HTR-8/SVneo (cell line): ENCODE results near the gene THSD4.

Source experiments
- DNase-seq: peaks from one replicate; pipeline ENCODE4 v3.0.0; 2011; ENCODE audit warnings: low spot score, mixed read lengths; ENCODE audit not compliant: insufficient read length
- FAIRE-seq: peaks from 2 replicates; lab custom pipeline; 2011; peaks lifted over from hg19 to GRCh38; lab: Jason Lieb, UNC

Gene THSD4

DNA sequence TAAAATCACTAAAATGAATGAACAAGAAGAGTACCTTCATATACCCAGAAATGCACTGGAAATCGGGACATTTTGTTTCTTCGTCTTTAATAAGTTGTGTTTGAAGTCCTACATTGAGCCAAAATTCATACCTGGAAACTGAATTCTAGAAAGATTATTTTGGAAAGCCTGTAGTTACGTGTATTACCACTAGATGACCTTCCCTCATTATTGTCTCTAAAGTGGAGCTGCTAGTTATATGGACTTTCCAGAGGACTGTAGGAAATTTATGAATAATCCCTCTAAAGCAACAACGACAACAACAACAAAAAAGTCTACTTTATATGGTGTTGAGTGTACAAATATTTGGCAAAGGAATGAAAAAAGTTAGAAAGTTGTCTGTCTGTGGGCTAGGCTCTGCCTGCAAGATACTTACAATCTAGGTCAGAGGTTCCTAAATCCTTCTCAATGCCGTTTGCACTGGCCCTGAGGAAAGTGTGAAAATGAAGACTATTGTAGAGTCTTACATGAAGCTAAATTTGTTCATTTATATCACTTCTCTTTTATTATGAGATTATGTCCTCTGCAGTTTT is 460.3 kb downstream of the THSD4 start:
- FAIRE-seq (peak; percentile 26), DNase-seq (no peak)

DNA sequence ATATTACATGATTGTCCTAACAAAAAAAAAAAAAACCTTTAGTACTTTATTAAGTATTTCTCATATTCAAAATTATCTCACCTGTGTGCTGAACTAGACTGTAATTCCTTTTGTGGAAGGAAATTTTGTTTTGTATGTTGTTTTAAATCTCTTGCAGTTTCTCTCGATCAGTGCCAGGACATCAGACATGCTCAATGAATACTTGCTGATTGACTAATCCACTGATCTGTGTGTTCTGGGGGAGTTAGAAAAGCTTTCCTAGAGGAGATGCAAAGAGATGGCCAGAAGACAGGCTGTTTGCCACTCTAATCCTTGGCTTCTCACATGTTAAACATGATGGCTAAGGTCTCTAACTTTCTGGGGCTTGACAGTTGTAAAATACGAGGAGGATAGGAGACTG is 461.8 kb downstream of the THSD4 start:
- no peak for DNase-seq
- no peak for FAIRE-seq

DNA sequence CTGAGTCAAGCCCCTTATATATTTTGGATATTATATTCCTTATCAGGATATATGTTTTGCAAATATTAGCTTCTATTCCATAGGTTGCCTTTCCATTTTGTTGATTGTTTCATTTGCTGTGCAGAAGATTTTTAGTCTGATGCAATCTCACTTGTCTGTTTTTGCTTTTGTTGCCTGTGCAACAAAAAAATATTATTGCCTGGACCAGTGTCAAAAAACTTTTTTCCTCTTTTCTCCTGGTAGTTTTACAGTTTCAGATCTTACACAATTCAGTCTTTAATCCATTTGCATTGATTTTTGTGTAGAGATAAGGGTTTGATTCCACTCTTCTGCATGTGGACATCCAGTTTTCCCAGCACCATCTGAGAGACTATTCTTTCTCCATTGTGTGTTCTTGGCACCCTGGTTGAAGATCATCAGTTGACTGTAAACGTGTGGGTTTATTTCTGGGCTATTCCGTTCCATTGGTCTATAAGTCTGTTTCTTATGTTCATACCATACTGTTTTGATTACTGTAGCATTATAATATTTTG is 466.2 kb downstream of the THSD4 start:
- DNase-seq (no peak), FAIRE-seq (no peak)

DNA sequence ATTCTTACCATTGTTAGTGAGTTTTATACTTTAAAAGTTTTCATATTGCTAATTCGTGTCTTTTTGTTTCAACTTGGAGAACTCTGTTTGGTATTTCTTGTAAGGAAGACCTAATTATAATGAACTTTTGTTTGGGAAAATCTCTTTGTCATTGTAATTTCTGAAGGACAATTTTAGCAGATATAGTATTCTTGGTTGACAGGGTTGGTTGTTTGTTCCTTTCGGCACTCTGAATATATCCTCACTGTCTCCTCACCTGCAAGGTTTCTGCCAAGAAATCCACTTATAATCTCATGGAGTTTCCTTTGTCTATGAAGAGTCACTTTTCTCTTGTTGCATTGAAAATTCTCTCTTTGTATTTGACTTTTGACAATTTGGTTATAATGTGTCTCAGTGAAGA is 469.9 kb downstream of the THSD4 start:
- no peak for FAIRE-seq
- no peak for DNase-seq

DNA sequence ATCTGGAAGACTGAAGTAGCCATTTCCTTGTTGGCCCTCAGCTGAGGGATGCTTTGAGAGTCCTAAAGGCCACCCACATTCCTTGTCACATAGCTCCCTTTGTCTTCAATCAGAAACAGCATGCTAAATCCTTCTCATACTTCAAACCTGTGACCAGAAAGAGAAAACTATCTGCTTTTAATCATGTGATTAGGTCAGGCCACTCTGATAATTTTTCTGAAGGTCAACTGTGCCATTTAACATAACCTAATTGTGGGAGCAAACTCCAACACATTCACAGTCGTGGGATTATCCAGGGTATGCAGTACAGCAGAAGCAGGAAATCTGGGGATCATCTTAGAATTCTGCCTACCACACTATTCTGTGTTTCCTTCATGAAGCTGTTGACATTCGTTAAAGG is 471.2 kb downstream of the THSD4 start:
- DNase-seq: no peak

DNA sequence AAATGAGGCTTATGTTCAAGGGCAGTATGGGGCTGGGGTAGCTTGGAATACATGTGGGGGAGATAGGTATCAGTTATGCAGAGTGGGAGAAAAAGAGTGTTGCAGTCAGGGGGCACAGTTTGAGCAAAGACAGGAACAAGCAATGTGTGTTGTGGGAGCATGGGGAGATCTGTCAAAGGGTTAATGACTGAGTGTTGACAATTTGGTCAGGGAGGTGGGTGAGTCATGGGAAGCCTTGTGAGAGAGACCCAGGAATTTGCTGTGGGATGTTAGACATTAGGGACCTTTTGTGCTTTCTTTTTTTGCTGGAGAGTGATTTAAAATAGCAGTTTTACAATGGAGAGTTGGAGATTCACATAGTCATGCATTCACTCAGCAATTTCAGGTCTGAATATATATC is 473.5 kb downstream of the THSD4 start:
- peak; percentile 89 for FAIRE-seq

More for the DNA sequence above, 471.2 kb downstream of the THSD4 start:
- FAIRE-seq: no peak

DNA sequence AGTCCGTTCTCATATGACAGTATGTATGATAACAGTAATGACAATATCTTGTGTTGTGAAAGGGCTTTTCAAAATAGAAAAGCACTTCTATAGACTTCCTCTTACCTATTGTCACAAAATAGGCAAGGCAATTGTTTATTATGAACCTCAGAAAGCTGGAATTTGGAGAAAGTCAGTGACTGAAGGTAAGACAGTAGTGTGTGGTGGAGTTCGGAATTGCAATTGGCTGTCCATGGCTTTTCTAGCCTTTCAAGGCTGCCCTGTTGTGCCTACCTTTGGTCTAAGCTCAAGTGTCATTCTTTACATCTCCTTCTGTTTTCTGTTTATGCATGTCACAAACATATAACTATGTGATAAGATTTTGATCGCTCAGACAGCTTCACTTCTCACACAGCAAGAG is 475.8 kb downstream of the THSD4 start:
- DNase-seq: no peak

More for the DNA sequence above, 473.5 kb downstream of the THSD4 start:
- DNase-seq: peak; percentile 72

DNA sequence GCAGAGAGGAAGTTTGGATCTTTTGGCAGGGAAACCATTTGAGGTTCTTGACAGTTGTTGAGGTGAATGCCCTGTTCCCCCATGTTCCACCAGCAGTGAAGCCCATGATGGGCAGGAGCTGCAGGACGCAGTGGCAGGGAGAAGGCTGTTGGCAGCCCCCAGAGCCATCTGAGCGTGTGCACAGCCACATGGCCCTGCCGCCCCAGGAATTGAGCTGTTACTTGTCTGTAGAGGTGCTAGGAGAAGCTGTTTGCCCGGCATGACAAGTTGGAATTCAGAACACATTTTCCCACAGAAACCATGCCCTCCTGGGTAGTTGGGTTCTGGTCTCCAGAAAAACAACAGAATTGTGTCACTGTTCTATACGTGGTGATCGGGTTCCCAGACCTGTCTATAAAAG is 476.9 kb downstream of the THSD4 start:
- DNase-seq: no peak

More for the DNA sequence above, 475.8 kb downstream of the THSD4 start:
- FAIRE-seq: no peak

DNA sequence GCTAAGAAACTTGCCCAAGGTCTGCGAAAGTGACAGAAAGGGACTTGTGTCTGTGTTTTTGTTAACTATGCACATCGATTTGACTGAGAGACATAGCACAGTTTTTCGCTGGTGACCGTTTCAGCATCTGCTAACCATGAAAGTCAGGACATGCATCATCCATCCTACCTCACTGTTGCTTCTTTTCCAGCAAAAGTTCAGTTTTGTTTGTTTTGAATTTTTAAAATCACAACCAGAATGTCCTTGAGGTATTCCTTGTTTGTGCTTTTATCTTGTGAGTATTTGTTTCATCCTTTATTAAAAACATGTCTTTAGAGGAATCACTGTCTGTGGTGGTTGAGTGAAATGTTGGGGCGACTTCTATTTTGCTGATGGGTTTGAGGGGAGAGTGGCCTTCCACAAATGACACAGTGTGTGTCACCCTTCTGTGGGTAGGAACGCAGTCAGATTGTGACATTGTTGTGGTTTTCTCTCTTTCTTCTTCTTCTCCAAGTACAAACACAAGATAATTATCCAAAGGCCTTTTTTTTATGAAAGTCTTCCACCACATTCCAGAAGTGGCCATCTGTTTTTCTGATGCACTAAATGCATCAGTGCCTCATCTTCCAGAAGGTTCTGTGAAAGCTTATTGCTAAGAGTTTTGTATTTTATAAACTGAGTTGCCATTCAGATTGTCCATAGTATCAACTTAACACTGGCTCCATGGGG is 480.7 kb downstream of the THSD4 start:
- peak; percentile 23 for FAIRE-seq
- DNase-seq: no peak

More for the DNA sequence above, 476.9 kb downstream of the THSD4 start:
- FAIRE-seq: no peak

DNA sequence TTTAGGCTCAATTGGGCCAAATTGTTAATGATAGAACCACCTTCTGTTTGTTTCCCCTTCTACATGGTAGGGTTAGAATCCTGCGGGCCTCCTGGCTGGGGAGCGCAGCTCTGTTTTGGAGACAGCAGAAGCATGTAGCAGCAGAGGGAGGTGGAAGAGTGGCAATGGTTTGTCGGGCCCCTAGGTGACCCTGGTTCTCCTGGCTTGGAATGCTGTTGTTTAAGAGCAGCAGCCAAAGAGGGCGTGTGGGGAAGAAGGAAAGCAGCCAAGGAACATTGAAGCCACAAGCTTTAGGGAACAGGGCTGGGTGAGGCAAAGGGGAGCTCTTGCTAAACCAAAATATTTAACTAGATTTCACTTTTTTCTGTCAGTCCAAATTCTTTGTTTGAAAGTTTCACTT is 481.4 kb downstream of the THSD4 start:
- FAIRE-seq: no peak

DNA sequence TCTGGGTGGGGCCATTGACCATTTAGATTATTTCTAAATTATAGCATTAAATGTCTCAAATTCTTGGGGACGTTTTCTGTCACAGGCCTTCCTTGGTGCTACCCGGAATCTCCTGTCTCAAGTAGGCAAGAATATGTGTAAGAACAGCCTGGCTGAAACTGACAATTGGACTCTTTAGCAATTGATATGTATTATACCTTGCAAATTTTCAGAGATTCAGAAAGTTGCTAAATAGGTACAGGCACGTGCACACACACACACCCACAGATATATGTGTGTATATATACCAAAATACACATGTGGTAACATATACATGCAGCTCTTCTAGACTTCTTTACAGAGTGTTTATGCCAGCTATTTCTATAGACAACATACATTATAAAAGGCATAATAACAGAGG is 481.9 kb downstream of the THSD4 start:
- DNase-seq (no peak), FAIRE-seq (no peak)

More for the DNA sequence above, 481.4 kb downstream of the THSD4 start:
- DNase-seq: no peak

DNA sequence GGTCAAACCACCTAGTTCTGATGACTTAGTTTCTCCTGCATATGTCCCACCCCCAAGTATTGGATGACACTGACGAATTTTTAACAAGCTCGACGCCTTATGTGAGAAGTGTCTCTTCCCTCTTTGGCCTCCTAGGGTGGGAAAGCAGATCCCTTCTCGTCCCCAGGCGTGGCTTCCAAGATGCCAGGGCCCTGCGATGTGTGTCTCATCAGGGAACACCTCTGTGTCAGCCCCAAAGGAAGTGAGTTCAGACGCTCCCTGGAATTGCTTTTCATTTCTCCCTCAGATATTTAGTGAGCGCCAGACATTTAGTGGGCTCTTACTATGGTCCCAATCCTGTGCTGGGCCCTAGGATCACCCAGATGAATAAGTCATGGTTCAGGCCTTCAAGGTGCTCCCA is 482.4 kb downstream of the THSD4 start:
- no peak for DNase-seq
- no peak for FAIRE-seq

DNA sequence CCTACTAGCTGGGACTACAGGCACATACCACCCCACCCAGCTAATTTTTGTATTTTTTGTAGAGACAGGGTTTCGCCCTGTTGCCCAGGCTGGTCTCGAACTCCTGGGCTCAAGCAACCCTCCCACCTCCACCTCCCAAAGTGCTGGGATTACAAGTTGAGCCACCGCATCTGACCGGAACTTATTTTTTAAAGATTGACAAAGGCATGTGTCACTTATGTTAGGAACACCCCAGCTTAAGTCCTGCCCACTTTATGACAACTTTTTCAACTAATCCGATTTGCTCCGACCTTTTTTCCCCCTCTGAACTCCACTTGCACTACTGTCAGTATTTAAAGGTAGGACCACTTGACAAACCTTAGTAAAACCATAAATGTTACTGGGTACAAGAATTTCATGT is 483.5 kb downstream of the THSD4 start:
- FAIRE-seq: no peak

DNA sequence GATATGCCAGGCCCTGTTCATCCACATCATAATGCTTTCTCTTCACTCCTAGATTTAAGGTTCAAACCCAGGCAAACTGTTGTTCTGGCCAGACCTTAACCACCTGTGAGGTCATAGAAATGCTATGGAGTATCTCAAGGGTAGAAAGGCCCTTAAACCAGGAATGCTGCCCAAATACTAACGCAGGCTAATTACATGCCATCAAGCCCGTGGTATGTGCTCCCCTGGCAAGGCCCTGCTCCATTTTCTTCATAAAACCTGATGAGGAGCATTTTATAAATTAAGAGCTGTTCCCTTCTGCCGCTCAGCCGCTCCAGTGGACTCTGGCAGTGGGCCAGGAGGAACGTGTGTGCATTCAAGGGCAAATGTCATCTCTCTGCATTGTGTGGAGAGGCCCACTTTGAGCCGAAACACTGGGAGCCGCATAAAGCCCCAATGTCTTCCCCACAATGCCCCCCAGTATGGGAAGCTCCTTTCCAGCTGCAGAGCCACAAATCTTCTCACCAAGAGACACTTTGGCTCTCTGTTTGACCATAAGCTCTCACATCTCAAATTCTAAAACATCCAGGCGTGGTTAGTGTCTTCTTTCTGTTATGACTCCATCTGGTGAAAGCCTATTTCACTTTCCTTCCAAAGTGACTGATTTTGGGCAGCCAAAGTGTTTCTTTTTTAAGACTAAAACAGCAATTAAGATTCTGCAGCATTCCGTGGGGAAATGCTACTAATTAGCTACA is 484.3 kb downstream of the THSD4 start:
- FAIRE-seq (no peak), DNase-seq (no peak)

More for the DNA sequence above, 483.5 kb downstream of the THSD4 start:
- DNase-seq: no peak

DNA sequence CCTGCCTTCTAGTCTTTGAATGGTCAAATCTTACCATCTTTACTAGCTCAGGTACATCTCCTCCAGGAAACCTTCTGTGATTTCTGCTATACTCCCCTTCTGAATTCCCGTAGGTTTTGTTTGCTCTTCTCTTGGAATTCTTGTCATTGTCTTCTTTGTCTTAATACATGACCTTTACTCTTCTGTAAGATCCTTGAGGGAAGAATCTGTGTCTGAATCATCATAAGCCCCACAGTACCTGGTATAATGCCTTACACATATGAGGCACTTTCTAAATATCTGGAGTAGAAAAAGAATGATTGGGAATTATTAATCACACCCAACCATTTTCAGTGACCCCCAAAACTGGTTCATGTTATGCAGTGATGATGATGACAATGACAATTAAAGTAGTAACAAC is 485.0 kb downstream of the THSD4 start:
- DNase-seq (no peak), FAIRE-seq (no peak)

DNA sequence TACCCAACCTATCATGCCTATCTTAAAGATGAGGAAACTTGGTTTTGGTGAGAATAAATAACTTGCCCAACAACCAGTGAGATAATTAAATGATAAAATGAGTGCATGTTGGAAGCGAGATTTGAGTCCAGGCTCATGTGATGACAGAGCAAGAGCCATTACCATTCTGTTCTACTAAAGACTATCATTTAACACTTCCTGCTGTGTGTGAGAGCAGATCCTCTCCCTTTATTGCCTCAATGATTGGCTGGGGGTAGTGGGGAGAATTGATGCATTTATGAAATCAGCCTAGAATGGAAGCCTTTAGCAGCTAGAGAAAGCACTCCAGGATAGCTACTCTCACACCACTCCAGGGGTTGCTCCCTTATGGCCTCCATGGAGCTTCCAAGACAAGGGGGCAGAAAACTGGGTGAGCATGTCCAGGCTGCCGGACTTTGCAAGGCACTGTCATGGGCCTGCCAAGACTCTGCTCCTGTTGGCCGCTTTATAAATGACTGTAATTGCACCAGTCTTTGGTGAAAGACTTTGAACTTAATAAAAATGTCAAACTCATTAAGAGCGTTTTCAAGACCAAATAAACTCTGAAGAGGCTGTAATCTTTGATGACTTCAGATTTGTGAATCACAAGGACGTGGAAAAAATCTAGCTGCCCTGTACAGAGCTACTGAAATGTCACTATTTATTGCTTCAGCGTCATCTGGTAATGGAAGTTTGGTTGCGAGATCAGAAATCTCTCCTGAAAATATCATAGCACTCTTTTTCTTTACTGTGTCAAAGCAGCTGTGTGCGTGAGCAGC is 486.0 kb downstream of the THSD4 start:
- FAIRE-seq (no peak), DNase-seq (no peak)

DNA sequence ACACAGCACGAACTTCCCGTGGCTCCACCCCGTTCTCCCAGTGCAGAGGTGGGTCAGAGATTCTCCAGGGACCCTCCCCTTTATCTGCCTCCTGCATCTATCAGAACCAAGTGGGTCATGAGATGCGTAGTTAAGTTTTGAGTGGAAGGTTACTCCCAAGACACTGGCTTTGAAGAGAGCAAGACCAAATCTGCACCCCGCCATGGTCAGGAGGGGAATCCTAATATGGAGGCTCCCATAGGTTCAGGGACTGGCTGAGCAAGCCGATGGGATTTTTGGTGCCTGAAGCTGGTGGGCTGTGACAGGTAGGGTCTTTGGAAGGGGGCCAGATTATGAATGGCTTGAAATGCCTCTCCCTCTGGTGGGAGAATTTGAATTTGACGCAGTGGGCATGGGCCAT is 488.1 kb downstream of the THSD4 start:
- DNase-seq (no peak), FAIRE-seq (no peak)

DNA sequence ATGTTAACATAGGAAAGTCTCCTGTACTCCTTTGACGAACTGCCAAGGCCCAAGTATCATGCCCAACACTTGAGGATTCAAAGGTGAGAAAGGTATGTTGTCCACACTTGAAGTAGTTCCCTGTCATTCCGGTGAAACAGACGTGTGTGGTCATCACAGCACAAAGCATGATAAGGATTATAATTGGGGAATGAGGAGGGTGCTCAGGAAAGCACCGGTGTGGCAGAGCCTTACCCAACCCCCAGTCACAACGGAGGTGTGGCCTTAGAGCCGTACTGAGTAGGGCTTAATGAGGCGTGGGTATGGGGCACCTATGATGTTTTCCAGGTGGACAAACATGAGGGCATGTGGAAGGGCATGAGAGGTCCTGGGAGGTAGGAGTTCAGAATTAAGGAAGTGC is 492.1 kb downstream of the THSD4 start:
- FAIRE-seq: no peak

DNA sequence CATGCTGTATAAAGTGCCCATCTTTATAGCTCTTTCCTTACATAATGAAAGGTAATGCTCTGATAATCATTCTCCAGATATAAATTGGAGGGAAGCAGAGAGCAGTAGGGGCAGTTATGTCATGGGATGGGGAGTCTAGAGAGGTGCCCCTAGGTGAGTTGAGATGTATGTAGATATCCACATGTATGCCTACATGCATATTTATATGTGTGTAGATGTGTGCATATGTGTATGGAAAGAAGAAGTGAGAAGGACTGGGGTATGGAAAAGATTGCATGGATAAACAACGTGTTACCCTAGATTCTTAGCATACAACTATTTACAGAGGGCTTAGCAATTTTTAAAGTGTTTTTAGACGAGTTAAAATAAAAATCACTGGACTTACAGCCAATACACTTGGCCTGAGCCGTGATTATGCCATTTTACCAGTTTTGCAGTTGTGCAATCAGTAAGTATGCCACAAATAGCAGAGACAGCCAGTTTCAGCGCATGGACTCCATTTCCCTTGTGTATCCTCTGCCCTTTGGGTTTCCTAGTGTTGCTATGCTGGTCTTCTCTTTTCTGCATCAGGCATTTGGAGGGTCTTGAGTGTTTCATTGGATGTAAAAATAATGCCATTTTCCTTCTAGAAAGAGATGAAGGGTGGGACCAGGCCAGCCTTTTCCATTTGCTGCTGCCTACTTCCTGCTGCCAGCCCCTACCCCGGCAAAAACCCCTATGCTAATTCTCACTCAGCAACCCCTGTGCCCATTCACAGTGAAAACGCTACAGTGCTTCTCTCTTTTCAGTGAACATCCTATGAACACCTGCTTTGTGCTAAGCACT is 495.7 kb downstream of the THSD4 start:
- DNase-seq (no peak), FAIRE-seq (no peak)

More for the DNA sequence above, 492.1 kb downstream of the THSD4 start:
- no peak for DNase-seq
